T-cell (primary cell): ENCODE measurements around the gene SPTB. TPM values are rescaled to one million over a fixed set of nuclear protein-coding genes. Genes with fewer than 3 reads are reported as not detected.

Source experiments
- ATAC-seq, 4 experiments: fragments of 200-7000 bp in 3 of 4; fragments of 150-1000 bp in 1 of 4; cut with Tn5 transposase; replicated peaks in 1 of 4; 1 replicate in 3 of 4; 2 replicates in 1 of 4; pipeline ENCODE4 v1.10.0; 2021; ENCODE audit warnings: moderate library complexity in 3 of 4, mild to moderate bottlenecking in 2 of 4, moderate number of reproducible peaks in 1 of 4
- CTCF ChIA-PET, 2 donors: fragments of 300-600 bp; sonication (Branson Sonifier 250); formaldehyde crosslinking; loops; one replicate each; lab custom pipeline; 2022; ENCODE audit warnings: antibody characterized with exemption in 2 of 2; lab: Charles Lee
- POLR2A ChIA-PET, 2 donors: fragments of 300-600 bp; sonication (Branson Sonifier 250); formaldehyde crosslinking; loops; one replicate each; lab custom pipeline; 2022; ENCODE audit warnings: antibody characterized with exemption in 2 of 2; lab: Charles Lee
- DNase-seq, 35 experiments: peaks; one replicate each; pipeline versions ENCODE4 v3.0.0 to v3.0.0-alpha.2; 2013 to 2023
- H3K27ac ChIP-seq: one replicate; pipeline ENCODE4 v1.5.1; 2013; ENCODE audit warnings: low read length
- H3K27me3 ChIP-seq, 2 experiments: replicated peaks in 1 of 2; 1 replicate in 1 of 2; 2 replicates in 1 of 2; pipeline versions ENCODE4 v1.6.1 to v1.7.0; 2013; ENCODE audit warnings: low read length in 1 of 2, mixed read lengths in 1 of 2; ENCODE audit not compliant: control insufficient read depth in 2 of 2, insufficient read depth in 2 of 2; ENCODE audit errors: extremely low read depth in 1 of 2
- H3K36me3 ChIP-seq, 2 donors: 1 replicate in 1 of 2; 2 replicates in 1 of 2; pipeline versions ENCODE4 v1.6.1 to v1.7.0; 2013; ENCODE audit warnings: low read length in 1 of 2; ENCODE audit not compliant: control insufficient read depth in 2 of 2, insufficient read depth in 1 of 2; ENCODE audit errors: extremely low read depth in 1 of 2
- H3K4me1 ChIP-seq, 2 experiments: 1 replicate in 1 of 2; 2 replicates in 1 of 2; pipeline versions ENCODE4 v1.6.1 to v1.7.0; 2013; ENCODE audit warnings: low read length in 2 of 2, mixed read lengths in 1 of 2; ENCODE audit not compliant: insufficient read depth in 2 of 2, control insufficient read depth in 1 of 2; ENCODE audit errors: extremely low read depth in 1 of 2
- H3K4me3 ChIP-seq, 2 donors: 1 replicate in 1 of 2; 2 replicates in 1 of 2; pipeline versions ENCODE4 v1.5.1 to v1.7.0; 2013; ENCODE audit warnings: mild to moderate bottlenecking in 2 of 2, low read length in 1 of 2, moderate library complexity in 1 of 2; ENCODE audit not compliant: control insufficient read depth in 1 of 2; ENCODE audit errors: extremely low read depth in 1 of 2
- H3K9me3 ChIP-seq: 2 replicates; pipeline ENCODE4 v1.7.0; 2013
- H3K27ac Mint-ChIP-seq, 2 donors: one replicate each; pipeline ENCODE4 v1.8.0; 2020 to 2021; ENCODE audit warnings: mild to moderate bottlenecking in 2 of 2, mixed read lengths in 2 of 2
- H3K27me3 Mint-ChIP-seq, 2 donors: one replicate each; pipeline ENCODE4 v1.8.0; 2021 to 2022; ENCODE audit warnings: mixed read lengths in 2 of 2
- H3K36me3 Mint-ChIP-seq: one replicate; pipeline ENCODE4 v1.8.0; 2021; ENCODE audit warnings: mixed read lengths
- H3K4me1 Mint-ChIP-seq, 3 donors: one replicate each; pipeline ENCODE4 v1.8.0; 2020 to 2022; ENCODE audit warnings: mixed read lengths in 3 of 3, mild to moderate bottlenecking in 1 of 3
- H3K4me3 Mint-ChIP-seq, 3 donors: one replicate each; pipeline ENCODE4 v1.8.0; 2020 to 2022; ENCODE audit warnings: mild to moderate bottlenecking in 3 of 3, mixed read lengths in 3 of 3, moderate library complexity in 3 of 3
- H3K9me3 Mint-ChIP-seq, 3 donors: one replicate each; pipeline ENCODE4 v1.8.0; 2020 to 2022; ENCODE audit warnings: mixed read lengths in 3 of 3
- WGBS: methylation state at CpG from one replicate; pipeline ENCODE4 v1.1.5; 2013; ENCODE audit warnings: missing lambda C conversion rate; ENCODE audit not compliant: insufficient coverage; 5-methylcytosine and 5-hydroxymethylcytosine counted together
- total RNA-seq, 35 experiments: library from RNA in 6 of 35; stranded (reverse) in 6 of 35; fragments of 120-200 nt in 1 of 35; gene quantifications; one replicate each; pipeline versions ENCODE4 v1.2.1 to v1.2.4 and lab custom pipeline; 2013 to 2026

Gene SPTB
- total RNA-seq, 5 donors from 2014 or later (not counting 1 experiment from before 2014, with no cell fraction given), result 0.07 to 0.13 (median 0.09) TPM

- DNase-seq (no peak), ATAC-seq (no peak)
- H3K27ac ChIP-seq, result peak overlapping the region; percentile 80
- peak overlapping the region; percentile 75 to 90 for H3K27ac Mint-ChIP-seq
- ChIA-PET POLR2A (no interaction called here), CTCF (interaction anchor here (0.6 to 1.3 kb wide), 4 partner anchors 9 to 134 kb away, joined by 3 to 4 read pairs (median 3); no protein-coding TSS in a partner anchor)
- H3K4me3 ChIP-seq, result no peak overlapping the region
- no peak overlapping the region for H3K4me3 Mint-ChIP-seq
- H3K9me3 Mint-ChIP-seq, result no peaks in the 10 kb centered on the region
- 72% methylated on average over 3 of the region's 7 CpGs for WGBS
- H3K36me3 Mint-ChIP-seq, result no peaks in the 10 kb centered on the region
- no peaks in the 10 kb centered on the region for H3K9me3 ChIP-seq
- H3K4me1 ChIP-seq, result peaks cover 0 to 93% of the 10 kb centered on the region in 2 experiments
- peaks cover 0 to 6% of the 10 kb centered on the region in 2 donors for H3K27me3 Mint-ChIP-seq
- peaks cover 0 to 14% of the 10 kb centered on the region in 2 experiments for H3K27me3 ChIP-seq
- H3K4me1 Mint-ChIP-seq, result peaks cover 11 to 92% (median 76%) of the 10 kb centered on the region in 3 donors
- no peaks in the 10 kb centered on the region for H3K36me3 ChIP-seq
Observed at GRCh38 chr14:64758691-64759554, 120.8 kb downstream of the SPTB start.

GRCh38 chr14:64758025-64758521 lies 121.6 kb downstream of the SPTB start:
- Mint-ChIP-seq H3K9me3 (no peaks in the 10 kb centered on the region), H3K27me3 (peaks cover 0 to 6% of the 10 kb centered on the region in 2 donors), H3K36me3 (no peaks in the 10 kb centered on the region), H3K4me3 (no peak overlapping the region), H3K27ac (peak overlapping the region; percentile 79 to 90), H3K4me1 (peaks cover 10 to 85% (median 68%) of the 10 kb centered on the region in 3 donors)
- CTCF ChIA-PET, result interaction anchor here (0.6 to 1.1 kb wide), 2 partner anchors 13 to 986 kb away, joined by 3 read pairs; no protein-coding TSS in a partner anchor
- POLR2A ChIA-PET, result no interaction called here
- DNase-seq, result peak in 6 of 35 experiments; percentile 13 to 53 (median 28)
- no peak for ATAC-seq
- peaks cover 0 to 13% of the 10 kb centered on the region in 2 experiments for H3K27me3 ChIP-seq
- H3K9me3 ChIP-seq, result no peaks in the 10 kb centered on the region
- no peaks in the 10 kb centered on the region for H3K36me3 ChIP-seq
- no peak overlapping the region for H3K4me3 ChIP-seq
- peaks cover 0 to 84% of the 10 kb centered on the region in 2 experiments for H3K4me1 ChIP-seq
- peak overlapping the region; percentile 80 for H3K27ac ChIP-seq
- WGBS, result 33% methylated on average over 1 of the region's 3 CpGs

GRCh38 chr14:64757601-64758000 lies 122.1 kb downstream of the SPTB start:
- no peak overlapping the region for H3K4me3 ChIP-seq
- peaks cover 0 to 79% of the 10 kb centered on the region in 2 experiments for H3K4me1 ChIP-seq
- peaks cover 0 to 8% of the 10 kb centered on the region in 2 experiments for H3K27me3 ChIP-seq
- H3K36me3 ChIP-seq, result no peaks in the 10 kb centered on the region
- ChIA-PET CTCF (interaction anchor here in 1 of 2 donors (0.6 kb wide), 1 partner anchor 985 kb away, joined by 3 read pairs; no protein-coding TSS in a partner anchor), POLR2A (interaction anchor here in 1 of 2 donors (0.6 kb wide), 1 partner anchor 168 kb away, joined by 5 read pairs; no protein-coding TSS in a partner anchor)
- Mint-ChIP-seq H3K36me3 (no peaks in the 10 kb centered on the region), H3K27me3 (peaks cover 0 to 6% of the 10 kb centered on the region in 2 donors), H3K9me3 (no peaks in the 10 kb centered on the region), H3K4me3 (peak overlapping the region in 1 of 3 donors; percentile 30), H3K4me1 (peaks cover 10 to 81% (median 64%) of the 10 kb centered on the region in 3 donors), H3K27ac (peak overlapping the region; percentile 79 to 90)
- H3K9me3 ChIP-seq, result no peaks in the 10 kb centered on the region
- ATAC-seq (no peak), DNase-seq (no peak)
- WGBS, result no CpG with 5 or more reads among the region's 3 CpGs
- H3K27ac ChIP-seq, result peak overlapping the region; percentile 80

- Mint-ChIP-seq H3K4me3 (no peak overlapping the region), H3K9me3 (no peaks in the 10 kb centered on the region), H3K36me3 (no peaks in the 10 kb centered on the region), H3K4me1 (peaks cover 2 to 72% (median 56%) of the 10 kb centered on the region in 3 donors), H3K27ac (peak overlapping the region; percentile 79 to 90), H3K27me3 (peaks cover 0 to 6% of the 10 kb centered on the region in 2 donors)
- no peaks in the 10 kb centered on the region for H3K36me3 ChIP-seq
- H3K4me3 ChIP-seq, result no peak overlapping the region
- peaks cover 0 to 70% of the 10 kb centered on the region in 2 experiments for H3K4me1 ChIP-seq
- 95% methylated on average over 3 of the region's 5 CpGs for WGBS
- DNase-seq (no peak), ATAC-seq (no peak)
- POLR2A ChIA-PET, result no interaction called here
- H3K27ac ChIP-seq, result peak overlapping the region; percentile 80
- CTCF ChIA-PET, result no interaction called here
- no peaks in the 10 kb centered on the region for H3K9me3 ChIP-seq
- no peaks in the 10 kb centered on the region for H3K27me3 ChIP-seq
Observed at GRCh38 chr14:64756712-64757111, 123.0 kb downstream of the SPTB start.

GRCh38 chr14:64755781-64756221 lies 123.9 kb downstream of the SPTB start:
- Histone ChIP-seq H3K4me3 (no peak overlapping the region), H3K27ac (peak overlapping the region; percentile 80), H3K27me3 (no peaks in the 10 kb centered on the region), H3K4me1 (peaks cover 0 to 63% of the 10 kb centered on the region in 2 experiments), H3K9me3 (no peaks in the 10 kb centered on the region), H3K36me3 (no peaks in the 10 kb centered on the region)
- peak overlapping the region; percentile 79 to 90 for H3K27ac Mint-ChIP-seq
- ChIA-PET POLR2A (no interaction called here), CTCF (interaction anchor here in 1 of 2 donors (0.7 kb wide), 1 partner anchor 31 kb away, joined by 4 read pairs; no protein-coding TSS in a partner anchor)
- peaks cover 0 to 6% of the 10 kb centered on the region in 2 donors for H3K27me3 Mint-ChIP-seq
- DNase-seq, result peak; percentile 30 to 83 (median 65)
- WGBS, result 63% methylated on average over 4 of the region's 9 CpGs
- H3K4me3 Mint-ChIP-seq, result peak overlapping the region in 2 of 3 donors; percentile 17 to 24
- peak; percentile 87 to 96 (median 92) for ATAC-seq
- peaks cover 0 to 63% (median 48%) of the 10 kb centered on the region in 3 donors for H3K4me1 Mint-ChIP-seq
- no peaks in the 10 kb centered on the region for H3K9me3 Mint-ChIP-seq
- H3K36me3 Mint-ChIP-seq, result no peaks in the 10 kb centered on the region

GRCh38 chr14:64754685-64755084 lies 125.0 kb downstream of the SPTB start:
- H3K36me3 ChIP-seq, result no peaks in the 10 kb centered on the region
- CTCF ChIA-PET, result no interaction called here

More at GRCh38 chr14:64754685-64755084, 125.0 kb downstream of the SPTB start:
- Histone ChIP-seq H3K9me3 (no peaks in the 10 kb centered on the region), H3K4me1 (peaks cover 0 to 56% of the 10 kb centered on the region in 2 experiments), H3K27ac (peak overlapping the region; percentile 80), H3K27me3 (no peaks in the 10 kb centered on the region), H3K4me3 (no peak overlapping the region)
- ATAC-seq (no peak), DNase-seq (no peak)
- Mint-ChIP-seq H3K27me3 (peaks cover 0 to 3% of the 10 kb centered on the region in 2 donors), H3K4me1 (peaks cover 0 to 54% (median 40%) of the 10 kb centered on the region in 3 donors), H3K27ac (peak overlapping the region; percentile 79 to 90), H3K4me3 (no peak overlapping the region), H3K36me3 (no peaks in the 10 kb centered on the region), H3K9me3 (no peaks in the 10 kb centered on the region)
- POLR2A ChIA-PET, result no interaction called here
- 85% methylated on average over 3 of the region's 5 CpGs for WGBS
